H1 (cell line): ENCODE results near the gene KLHL8. TPM values are rescaled to one million over a fixed set of nuclear protein-coding genes. Genes with fewer than 3 reads are reported as not detected.

Experiments
- CTCF ChIP-seq, 3 experiments: IDR thresholded peaks; 1 replicate in 2 of 3; 2 replicates in 1 of 3; pipeline versions ENCODE4 v1.5.1 to v1.6.1; 2011; ENCODE audit warnings: low read length in 3 of 3, mild to moderate bottlenecking in 3 of 3, inconsistent platforms in 2 of 3, low read depth in 1 of 3, moderate library complexity in 1 of 3; ENCODE audit not compliant: insufficient read depth in 1 of 3; ENCODE audit errors: control extremely low read depth in 1 of 3
- KDM1A ChIP-seq: fragments of 200-600, 300-600 bp; sonication (generic); IDR thresholded peaks from 2 replicates; pipeline ENCODE4 v1.7.1; 2016; ENCODE audit warnings: mild to moderate bottlenecking, low read length, borderline replicate concordance
- RNF2 ChIP-seq: fragments of 200-900, 300-1000 bp; sonication (generic); IDR thresholded peaks from 2 replicates; pipeline ENCODE4 v1.7.1; 2016; ENCODE audit warnings: borderline replicate concordance, low read depth, mild to moderate bottlenecking, antibody characterized with exemption, low read length; ENCODE audit not compliant: poor library complexity, severe bottlenecking; ENCODE audit errors: missing control alignments
- polyA plus RNA-seq, 7 experiments: library from polyadenylated mRNA; depleted of rRNA in 3 of 7; stranded (reverse) in 5 of 7; unstranded in 2 of 7; fragments of >200 nt in 5 of 7; fragments of 200-250 nt in 2 of 7; gene quantifications; 1 replicate in 5 of 7; 2 replicates in 1 of 7; 4 replicates in 1 of 7; pipeline versions ENCODE4 v1.2.1 to v1.2.3, GENCODE V29; 2011 to 2013; ENCODE audit warnings: missing spikeins in 2 of 7, mixed read lengths in 2 of 7
- total RNA-seq: library from RNA; stranded (reverse); fragmentation: NEBNext Ultra II Directional; extraction: Animal tissue kit (Norgen Biotek cat#: 25700); gene quantifications from 2 replicates; pipeline ENCODE4 v1.2.1, GENCODE V29; 2021

Gene KLHL8
- total and polyA plus RNA-seq, 2 of the 8 experiments (the other 6 are each of a cell fraction or from before 2014, with no cell fraction given) = 0.94 to 8.1 TPM

GRCh38 chr4:87114245-87115062, 106.0 kb downstream of the KLHL8 start (continued):
- peak; percentile 34 to 57 (median 54) for TF ChIP-seq CTCF (IDR thresholded peaks at IDR 0.05; ENCODE audit: control extremely low read depth in 1 of 3, insufficient read depth in 1 of 3, low read depth in 1 of 3, low read length in 3 of 3)
- TF ChIP-seq KDM1A = no peak
- TF ChIP-seq RNF2 = no peak
